Astrocyte (in vitro differentiated cells and primary cell): Measurements from ENCODE around the gene STOM. TPM values are rescaled to one million over a fixed set of nuclear protein-coding genes. Genes with fewer than 3 reads are reported as not detected.
"Not testable (repeated sequence)": the region's sequence is repeated elsewhere in the genome, so short reads cannot be mapped to it uniquely, and the experiment has no call there.

Experiments used
- DNase-seq: peaks from one replicate; pipeline ENCODE4 v3.0.0-alpha.2; 2010; ENCODE audit warnings: low read depth
- FAIRE-seq: peaks from 2 replicates; lab custom pipeline; 2011; peaks lifted over from hg19 to GRCh38; lab: Jason Lieb, UNC
- H2AFZ ChIP-seq: 2 replicates; pipeline ENCODE4 v1.6.0; 2012; ENCODE audit warnings: low read depth, low read length, inconsistent platforms
- H3K27ac ChIP-seq: 2 replicates; pipeline ENCODE4 v1.5.1; 2011; ENCODE audit warnings: low read depth, low read length, inconsistent platforms
- H3K27me3 ChIP-seq: 2 replicates; pipeline ENCODE4 v1.6.0; 2011; ENCODE audit warnings: low read length, inconsistent platforms; ENCODE audit not compliant: insufficient read depth
- H3K36me3 ChIP-seq: 2 replicates; pipeline ENCODE4 v1.5.1; 2011; ENCODE audit warnings: low read length, inconsistent platforms; ENCODE audit not compliant: insufficient read depth
- H3K4me1 ChIP-seq: 2 replicates; pipeline ENCODE4 v1.5.1; 2011; ENCODE audit warnings: low read length, inconsistent platforms; ENCODE audit not compliant: insufficient read depth
- H3K4me2 ChIP-seq: 2 replicates; pipeline ENCODE4 v1.6.0; 2012; ENCODE audit warnings: low read length, inconsistent platforms
- H3K4me3 ChIP-seq: 2 replicates; pipeline ENCODE4 v1.5.1; 2011; ENCODE audit warnings: low read depth, mild to moderate bottlenecking, low read length, inconsistent platforms; ENCODE audit not compliant: insufficient read depth
- H3K79me2 ChIP-seq: 2 replicates; pipeline ENCODE4 v1.6.0; 2012; ENCODE audit warnings: mild to moderate bottlenecking, low read length, inconsistent platforms; ENCODE audit not compliant: insufficient read depth
- H3K9ac ChIP-seq: 2 replicates; pipeline ENCODE4 v1.6.0; 2012; ENCODE audit warnings: mild to moderate bottlenecking, low read length, inconsistent platforms
- H3K9me3 ChIP-seq: 2 replicates; pipeline ENCODE4 v1.5.1; 2012; ENCODE audit warnings: low read depth, mild to moderate bottlenecking, low read length, inconsistent platforms; ENCODE audit not compliant: insufficient read depth
- H4K20me1 ChIP-seq: 2 replicates; pipeline ENCODE4 v1.6.0; 2012; ENCODE audit warnings: low read length, inconsistent platforms; ENCODE audit not compliant: insufficient read depth
- H3K27ac Mint-ChIP-seq: one replicate; pipeline ENCODE4 v1.8.0; 2021; ENCODE audit warnings: mild to moderate bottlenecking, mixed read lengths; ENCODE audit not compliant: unreplicated experiment
- H3K27me3 Mint-ChIP-seq: one replicate; pipeline ENCODE4 v1.8.0; 2021; ENCODE audit warnings: low read depth, mixed read lengths; ENCODE audit not compliant: unreplicated experiment
- H3K36me3 Mint-ChIP-seq: one replicate; pipeline ENCODE4 v1.8.0; 2021; ENCODE audit warnings: low read depth, mixed read lengths; ENCODE audit not compliant: unreplicated experiment
- H3K4me1 Mint-ChIP-seq: one replicate; pipeline ENCODE4 v1.8.0; 2021; ENCODE audit warnings: low read depth, mixed read lengths; ENCODE audit not compliant: unreplicated experiment
- H3K4me3 Mint-ChIP-seq: one replicate; pipeline ENCODE4 v1.8.0; 2021; ENCODE audit warnings: mild to moderate bottlenecking, moderate library complexity, mixed read lengths; ENCODE audit not compliant: unreplicated experiment
- H3K9me3 Mint-ChIP-seq: one replicate; pipeline ENCODE4 v1.8.0; 2021; ENCODE audit warnings: mild to moderate bottlenecking, mixed read lengths; ENCODE audit not compliant: unreplicated experiment
- EZH2 ChIP-seq: IDR thresholded peaks from 2 replicates; pipeline ENCODE4 v1.6.1; 2012; ENCODE audit warnings: mild to moderate bottlenecking, low read length, inconsistent platforms; ENCODE audit not compliant: insufficient read depth
- total RNA-seq: library from RNA; stranded (reverse); gene quantifications from 2 replicates; pipeline ENCODE4 v1.2.1, GENCODE V29; 2021
- TF ChIP-seq, protein P1 (sequence below): IDR thresholded peaks from 2 replicates; pipeline ENCODE4 v1.5.1; 2011; ENCODE audit warnings: low read depth, mild to moderate bottlenecking, inconsistent platforms, low read length, moderate library complexity; ENCODE audit not compliant: insufficient read depth

The STOM gene
- total RNA-seq, 1 donor from 2014 or later = 8.7 TPM

DNA sequence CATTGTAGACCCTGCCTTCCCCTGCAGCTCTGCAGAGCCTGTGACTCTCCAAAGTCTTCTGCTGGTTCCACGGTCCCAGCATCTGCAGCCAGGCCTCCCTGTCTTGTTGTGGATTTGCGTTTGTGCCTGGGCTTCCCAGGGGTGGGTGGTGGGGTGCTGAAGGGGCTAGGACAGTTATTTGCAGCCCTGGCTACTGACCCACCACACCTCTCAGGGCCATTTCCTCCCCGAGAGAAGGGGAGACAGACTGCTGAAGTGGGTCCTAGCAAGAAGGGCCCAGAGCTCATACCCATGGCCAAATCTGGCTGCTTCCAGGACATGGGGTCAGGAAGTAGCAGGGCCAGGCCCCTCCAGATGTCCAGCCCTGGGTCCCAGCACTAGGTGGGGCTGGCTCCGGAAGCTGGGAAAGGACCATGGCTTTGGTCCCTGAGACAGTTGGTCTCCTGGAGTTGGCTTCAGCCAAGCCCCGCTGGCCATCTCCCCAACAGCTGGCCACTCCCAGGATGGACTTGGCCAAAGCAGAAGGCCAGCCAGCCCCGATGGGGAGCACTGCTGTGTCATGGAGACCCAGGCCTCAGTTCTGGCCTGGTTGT is 75.8 kb downstream of the STOM start:
- H3K9me3 Mint-ChIP-seq = no peaks in the 10 kb centered on the region
- H3K27me3 Mint-ChIP-seq = peaks cover 1% of the 10 kb centered on the region
- H3K4me2 ChIP-seq = no peak overlapping the region
- H3K27ac ChIP-seq = no peak overlapping the region
- peaks cover 38% of the 10 kb centered on the region for H4K20me1 ChIP-seq
- H3K9me3 ChIP-seq = no peaks in the 10 kb centered on the region
- H2AFZ ChIP-seq = no peak overlapping the region
- no peak overlapping the region for H3K4me3 ChIP-seq
- H3K36me3 Mint-ChIP-seq = peaks cover 15% of the 10 kb centered on the region
- H3K79me2 ChIP-seq = peaks cover 26% of the 10 kb centered on the region
- FAIRE-seq (no peak), DNase-seq (no peak)
- no peak for TF ChIP-seq EZH2
- TF ChIP-seq, protein P1, sequence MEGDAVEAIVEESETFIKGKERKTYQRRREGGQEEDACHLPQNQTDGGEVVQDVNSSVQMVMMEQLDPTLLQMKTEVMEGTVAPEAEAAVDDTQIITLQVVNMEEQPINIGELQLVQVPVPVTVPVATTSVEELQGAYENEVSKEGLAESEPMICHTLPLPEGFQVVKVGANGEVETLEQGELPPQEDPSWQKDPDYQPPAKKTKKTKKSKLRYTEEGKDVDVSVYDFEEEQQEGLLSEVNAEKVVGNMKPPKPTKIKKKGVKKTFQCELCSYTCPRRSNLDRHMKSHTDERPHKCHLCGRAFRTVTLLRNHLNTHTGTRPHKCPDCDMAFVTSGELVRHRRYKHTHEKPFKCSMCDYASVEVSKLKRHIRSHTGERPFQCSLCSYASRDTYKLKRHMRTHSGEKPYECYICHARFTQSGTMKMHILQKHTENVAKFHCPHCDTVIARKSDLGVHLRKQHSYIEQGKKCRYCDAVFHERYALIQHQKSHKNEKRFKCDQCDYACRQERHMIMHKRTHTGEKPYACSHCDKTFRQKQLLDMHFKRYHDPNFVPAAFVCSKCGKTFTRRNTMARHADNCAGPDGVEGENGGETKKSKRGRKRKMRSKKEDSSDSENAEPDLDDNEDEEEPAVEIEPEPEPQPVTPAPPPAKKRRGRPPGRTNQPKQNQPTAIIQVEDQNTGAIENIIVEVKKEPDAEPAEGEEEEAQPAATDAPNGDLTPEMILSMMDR = no peak
- peaks cover 4% of the 10 kb centered on the region for H3K36me3 ChIP-seq
- H3K4me1 Mint-ChIP-seq = peaks cover 25% of the 10 kb centered on the region
- H3K27me3 ChIP-seq = no peaks in the 10 kb centered on the region
- no peak overlapping the region for H3K9ac ChIP-seq
- no peak overlapping the region for H3K27ac Mint-ChIP-seq
- H3K4me3 Mint-ChIP-seq = no peak overlapping the region
- H3K4me1 ChIP-seq = peaks cover 13% of the 10 kb centered on the region

DNA sequence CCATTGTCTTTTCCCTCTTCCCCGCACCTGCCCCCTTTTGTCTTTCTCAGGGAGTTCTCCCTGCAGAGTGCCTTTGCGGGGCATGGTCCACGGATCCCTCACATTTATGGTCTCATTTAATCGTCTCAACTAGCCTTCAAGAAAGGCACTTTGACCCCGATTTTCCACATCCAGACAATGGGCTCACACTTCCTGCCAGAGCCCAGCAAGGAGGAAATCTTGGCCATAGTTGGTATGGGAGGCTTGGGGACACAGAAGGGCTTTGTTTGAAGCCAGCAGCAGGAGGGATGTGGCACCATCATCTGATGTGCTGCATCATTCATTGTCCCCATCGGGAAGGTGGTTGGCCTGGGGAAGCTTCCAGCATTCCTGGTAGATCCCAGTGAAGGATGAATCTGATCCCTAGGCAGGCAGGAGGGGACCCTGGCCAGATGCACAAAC is 77.2 kb downstream of the STOM start:
- Histone ChIP-seq H3K79me2 (peaks cover 32% of the 10 kb centered on the region), H3K4me3 (no peak overlapping the region), H3K9me3 (no peaks in the 10 kb centered on the region), H3K27ac (no peak overlapping the region), H2AFZ (no peak overlapping the region), H3K36me3 (peaks cover 9% of the 10 kb centered on the region), H3K27me3 (no peaks in the 10 kb centered on the region), H3K4me1 (peaks cover 19% of the 10 kb centered on the region), H3K9ac (no peak overlapping the region), H4K20me1 (peaks cover 30% of the 10 kb centered on the region), H3K4me2 (no peak overlapping the region)
- Mint-ChIP-seq H3K36me3 (peaks cover 16% of the 10 kb centered on the region), H3K4me3 (no peak overlapping the region), H3K4me1 (peaks cover 27% of the 10 kb centered on the region), H3K27me3 (no peaks in the 10 kb centered on the region), H3K27ac (no peak overlapping the region), H3K9me3 (no peaks in the 10 kb centered on the region)
- DNase-seq = no peak
- TF ChIP-seq EZH2 = no peak
- TF ChIP-seq, protein P1 = no peak
- no peak for FAIRE-seq

DNA sequence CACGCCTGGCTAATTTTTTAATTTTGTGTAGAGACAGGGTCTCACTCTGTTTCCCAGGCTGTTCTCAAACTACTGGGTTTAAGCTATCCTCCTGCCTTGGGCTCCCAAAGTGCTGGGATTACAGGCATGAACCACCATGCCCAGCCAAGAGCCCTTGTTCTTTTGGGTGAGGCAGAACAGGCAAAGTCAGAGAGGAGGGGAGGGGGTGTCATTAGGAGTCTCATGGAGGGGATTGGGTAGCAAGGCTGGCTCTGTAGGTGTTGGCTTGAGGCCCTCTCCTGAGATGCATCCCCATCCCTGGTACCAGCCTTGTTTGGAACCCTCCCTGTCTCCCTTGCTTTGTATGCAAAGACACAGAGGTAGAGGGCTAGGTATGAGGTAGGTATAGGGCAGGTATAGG is 78.0 kb downstream of the STOM start:
- H2AFZ ChIP-seq = no peak overlapping the region
- H3K9me3 Mint-ChIP-seq = no peaks in the 10 kb centered on the region
- H3K27me3 Mint-ChIP-seq = no peaks in the 10 kb centered on the region
- peaks cover 32% of the 10 kb centered on the region for H3K79me2 ChIP-seq
- TF ChIP-seq, protein P1 = no peak
- TF ChIP-seq EZH2 = no peak
- DNase-seq (no peak), FAIRE-seq (no peak)
- H3K9ac ChIP-seq = no peak overlapping the region
- H3K27ac ChIP-seq = no peak overlapping the region
- peaks cover 16% of the 10 kb centered on the region for H3K36me3 Mint-ChIP-seq
- peaks cover 30% of the 10 kb centered on the region for H4K20me1 ChIP-seq
- no peak overlapping the region for H3K27ac Mint-ChIP-seq
- peaks cover 9% of the 10 kb centered on the region for H3K36me3 ChIP-seq
- no peaks in the 10 kb centered on the region for H3K9me3 ChIP-seq
- no peaks in the 10 kb centered on the region for H3K27me3 ChIP-seq
- peaks cover 30% of the 10 kb centered on the region for H3K4me1 Mint-ChIP-seq
- peaks cover 26% of the 10 kb centered on the region for H3K4me1 ChIP-seq
- H3K4me3 ChIP-seq = no peak overlapping the region
- H3K4me2 ChIP-seq = no peak overlapping the region
- H3K4me3 Mint-ChIP-seq = no peak overlapping the region

DNA sequence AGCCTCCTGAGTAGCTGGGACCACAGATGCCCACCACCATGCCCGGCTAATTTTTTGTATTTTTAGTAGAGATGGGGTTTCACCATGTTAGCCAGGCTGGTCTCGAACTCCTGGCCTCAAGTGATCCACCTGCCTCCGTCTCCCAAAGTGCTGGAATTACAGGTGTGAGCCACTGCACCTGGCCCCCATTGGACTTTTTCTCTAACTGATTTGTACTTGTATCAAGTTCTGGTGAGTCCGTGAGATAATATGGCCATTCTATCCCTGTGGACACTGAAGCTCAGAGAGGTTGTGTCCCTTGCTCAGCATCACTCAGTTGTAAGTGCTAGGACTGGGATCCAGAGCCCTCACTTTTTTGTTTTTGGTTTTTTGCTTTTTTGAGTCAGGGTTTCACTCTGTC is 78.5 kb downstream of the STOM start:
- H3K9me3 Mint-ChIP-seq, H3K27ac Mint-ChIP-seq, FAIRE-seq, H3K4me3 ChIP-seq, H3K9me3 ChIP-seq, H3K27me3 ChIP-seq, H3K36me3 ChIP-seq, H3K4me2 ChIP-seq, H3K9ac ChIP-seq, H3K27ac ChIP-seq, H3K27me3 Mint-ChIP-seq, DNase-seq, H3K4me3 Mint-ChIP-seq, H2AFZ ChIP-seq: not testable (repeated sequence)
- peaks cover 31% of the 10 kb centered on the region for H3K4me1 ChIP-seq
- peaks cover 30% of the 10 kb centered on the region for H3K79me2 ChIP-seq
- H3K36me3 Mint-ChIP-seq = peaks cover 16% of the 10 kb centered on the region
- peaks cover 32% of the 10 kb centered on the region for H3K4me1 Mint-ChIP-seq
- H4K20me1 ChIP-seq = peaks cover 27% of the 10 kb centered on the region
